Liver (tissue), 3 donors: ENCODE measurements around the gene KIAA0825.

Experiments used
- EGR1 ChIP-seq, 2 donors: IDR thresholded peaks; 2 replicates each; pipeline ENCODE4 v1.6.1; 2016 to 2018; ENCODE audit warnings: antibody characterized with exemption in 2 of 2, low read depth in 2 of 2
- FOXA1 ChIP-seq: IDR thresholded peaks from 2 replicates; pipeline ENCODE4 v1.6.1; 2016; ENCODE audit warnings: antibody characterized with exemption
- GABPA ChIP-seq, 2 donors: IDR thresholded peaks in 1 of 2; conservative IDR thresholded peaks in 1 of 2; 2 replicates each; pipeline ENCODE4 v1.6.1; 2016; ENCODE audit warnings: antibody characterized with exemption in 2 of 2, mild to moderate bottlenecking in 1 of 2, moderate library complexity in 1 of 2
- NR2F2 ChIP-seq: IDR thresholded peaks from 2 replicates; pipeline ENCODE4 v1.6.1; 2016; ENCODE audit warnings: antibody characterized with exemption
- RAD21 ChIP-seq, 2 donors: IDR thresholded peaks; 2 replicates each; pipeline ENCODE4 v1.6.1; 2016; ENCODE audit warnings: antibody characterized with exemption in 2 of 2, mild to moderate bottlenecking in 2 of 2
- TAF1 ChIP-seq: conservative IDR thresholded peaks from 2 replicates; pipeline ENCODE4 v1.6.1; 2016; ENCODE audit warnings: antibody characterized with exemption, mild to moderate bottlenecking
- YY1 ChIP-seq: IDR thresholded peaks from 2 replicates; pipeline ENCODE4 v1.6.1; 2016; ENCODE audit warnings: antibody characterized with exemption, mild to moderate bottlenecking
- TF ChIP-seq, protein P1 (sequence below): fragments of 150-350 bp; IDR thresholded peaks from 2 replicates; pipeline ENCODE4 v1.5.1; 2017; ENCODE audit warnings: improper control_type of control experiment, low read depth, low read length; ENCODE audit not compliant: missing input control
- TF ChIP-seq, protein P2 (sequence below): IDR thresholded peaks from 2 replicates; pipeline ENCODE4 v1.6.1; 2016; ENCODE audit warnings: antibody characterized with exemption, mild to moderate bottlenecking
- donor health status: healthy.
- donor health status: healthy.

DNA sequence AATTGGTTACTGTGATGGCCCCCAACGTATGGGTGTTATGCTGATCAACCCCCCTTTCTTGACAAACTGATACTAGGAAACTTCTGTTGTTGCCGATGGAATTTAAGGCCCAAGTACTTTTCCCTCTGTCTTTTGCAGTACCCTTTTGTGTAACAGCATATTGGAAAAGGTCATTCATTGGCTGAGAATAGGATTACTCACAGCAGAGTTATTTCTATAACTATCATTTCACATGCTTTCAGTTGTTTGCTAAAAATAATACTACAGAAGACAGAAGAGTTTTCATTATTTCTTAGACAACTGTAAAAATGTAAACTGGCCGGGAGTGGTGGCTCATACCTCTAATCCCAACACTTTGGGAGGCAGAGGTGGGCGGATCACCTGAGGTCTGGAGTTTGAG, 329.5 kb downstream of the KIAA0825 start:
- TF ChIP-seq TAF1 (no peak), EGR1 (IDR thresholded peaks at IDR 0.05; ENCODE audit: low read depth in 2 of 2) (no peak), GABPA (IDR thresholded peaks at IDR 0.05 in 1 of 2, conservative IDR thresholded peaks at IDR 0.05 in 1 of 2) (no peak), FOXA1 (no peak), YY1 (no peak), NR2F2 (no peak), RAD21 (IDR thresholded peaks at IDR 0.05) (no peak)
- TF ChIP-seq, protein P1, sequence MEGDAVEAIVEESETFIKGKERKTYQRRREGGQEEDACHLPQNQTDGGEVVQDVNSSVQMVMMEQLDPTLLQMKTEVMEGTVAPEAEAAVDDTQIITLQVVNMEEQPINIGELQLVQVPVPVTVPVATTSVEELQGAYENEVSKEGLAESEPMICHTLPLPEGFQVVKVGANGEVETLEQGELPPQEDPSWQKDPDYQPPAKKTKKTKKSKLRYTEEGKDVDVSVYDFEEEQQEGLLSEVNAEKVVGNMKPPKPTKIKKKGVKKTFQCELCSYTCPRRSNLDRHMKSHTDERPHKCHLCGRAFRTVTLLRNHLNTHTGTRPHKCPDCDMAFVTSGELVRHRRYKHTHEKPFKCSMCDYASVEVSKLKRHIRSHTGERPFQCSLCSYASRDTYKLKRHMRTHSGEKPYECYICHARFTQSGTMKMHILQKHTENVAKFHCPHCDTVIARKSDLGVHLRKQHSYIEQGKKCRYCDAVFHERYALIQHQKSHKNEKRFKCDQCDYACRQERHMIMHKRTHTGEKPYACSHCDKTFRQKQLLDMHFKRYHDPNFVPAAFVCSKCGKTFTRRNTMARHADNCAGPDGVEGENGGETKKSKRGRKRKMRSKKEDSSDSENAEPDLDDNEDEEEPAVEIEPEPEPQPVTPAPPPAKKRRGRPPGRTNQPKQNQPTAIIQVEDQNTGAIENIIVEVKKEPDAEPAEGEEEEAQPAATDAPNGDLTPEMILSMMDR: no peak
- TF ChIP-seq, protein P2, sequence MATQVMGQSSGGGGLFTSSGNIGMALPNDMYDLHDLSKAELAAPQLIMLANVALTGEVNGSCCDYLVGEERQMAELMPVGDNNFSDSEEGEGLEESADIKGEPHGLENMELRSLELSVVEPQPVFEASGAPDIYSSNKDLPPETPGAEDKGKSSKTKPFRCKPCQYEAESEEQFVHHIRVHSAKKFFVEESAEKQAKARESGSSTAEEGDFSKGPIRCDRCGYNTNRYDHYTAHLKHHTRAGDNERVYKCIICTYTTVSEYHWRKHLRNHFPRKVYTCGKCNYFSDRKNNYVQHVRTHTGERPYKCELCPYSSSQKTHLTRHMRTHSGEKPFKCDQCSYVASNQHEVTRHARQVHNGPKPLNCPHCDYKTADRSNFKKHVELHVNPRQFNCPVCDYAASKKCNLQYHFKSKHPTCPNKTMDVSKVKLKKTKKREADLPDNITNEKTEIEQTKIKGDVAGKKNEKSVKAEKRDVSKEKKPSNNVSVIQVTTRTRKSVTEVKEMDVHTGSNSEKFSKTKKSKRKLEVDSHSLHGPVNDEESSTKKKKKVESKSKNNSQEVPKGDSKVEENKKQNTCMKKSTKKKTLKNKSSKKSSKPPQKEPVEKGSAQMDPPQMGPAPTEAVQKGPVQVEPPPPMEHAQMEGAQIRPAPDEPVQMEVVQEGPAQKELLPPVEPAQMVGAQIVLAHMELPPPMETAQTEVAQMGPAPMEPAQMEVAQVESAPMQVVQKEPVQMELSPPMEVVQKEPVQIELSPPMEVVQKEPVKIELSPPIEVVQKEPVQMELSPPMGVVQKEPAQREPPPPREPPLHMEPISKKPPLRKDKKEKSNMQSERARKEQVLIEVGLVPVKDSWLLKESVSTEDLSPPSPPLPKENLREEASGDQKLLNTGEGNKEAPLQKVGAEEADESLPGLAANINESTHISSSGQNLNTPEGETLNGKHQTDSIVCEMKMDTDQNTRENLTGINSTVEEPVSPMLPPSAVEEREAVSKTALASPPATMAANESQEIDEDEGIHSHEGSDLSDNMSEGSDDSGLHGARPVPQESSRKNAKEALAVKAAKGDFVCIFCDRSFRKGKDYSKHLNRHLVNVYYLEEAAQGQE: no peak
